H1 (cell line): ENCODE data around the gene RBCK1. TPM values are rescaled to one million over a fixed set of nuclear protein-coding genes. Genes with fewer than 3 reads are reported as not detected.

ENCODE experiments used
- CTCF ChIA-PET: fragments of 300-600 bp; sonication (Branson Sonifier 250); formaldehyde crosslinking; loops from one replicate; lab custom pipeline; 2021; ENCODE audit not compliant: partially characterized antibody; lab: Charles Lee
- POLR2A ChIA-PET: fragments of 300-600 bp; sonication (Branson Sonifier 250); formaldehyde crosslinking; loops from one replicate; lab custom pipeline; 2021; ENCODE audit warnings: inconsistent platforms; ENCODE audit not compliant: partially characterized antibody; lab: Charles Lee
- DNase-seq, 2 experiments: peaks; one replicate each; pipeline versions ENCODE4 v3.0.0 to v3.0.0-alpha.2; 2010 to 2022; ENCODE audit warnings: low spot score in 2 of 2, low read depth in 1 of 2, mixed read lengths in 1 of 2
- FAIRE-seq: peaks from 2 replicates; lab custom pipeline; 2011; peaks lifted over from hg19 to GRCh38; lab: Jason Lieb, UNC
- H2AFZ ChIP-seq: 2 replicates; pipeline ENCODE4 v1.8.1; 2012; ENCODE audit warnings: low read length, inconsistent platforms
- H2AK5ac ChIP-seq: 2 replicates; pipeline ENCODE4 v1.6.1; 2013; ENCODE audit warnings: low read depth, low read length
- H2BK120ac ChIP-seq: replicated peaks from 2 replicates; pipeline ENCODE3; 2013; ENCODE audit warnings: low read depth, low read length, inconsistent platforms
- H2BK12ac ChIP-seq: 2 replicates; pipeline ENCODE4 v1.6.1; 2013; ENCODE audit warnings: low read depth, low read length
- H2BK15ac ChIP-seq: 2 replicates; pipeline ENCODE4 v1.6.1; 2013; ENCODE audit warnings: low read length
- H2BK20ac ChIP-seq: 2 replicates; pipeline ENCODE4 v1.6.1; 2013; ENCODE audit warnings: low read length
- H2BK5ac ChIP-seq: 2 replicates; pipeline ENCODE4 v1.6.1; 2013; ENCODE audit warnings: low read depth, low read length
- H3K14ac ChIP-seq: 2 replicates; pipeline ENCODE4 v1.6.1; 2013; ENCODE audit warnings: inconsistent platforms; ENCODE audit not compliant: insufficient read length
- H3K18ac ChIP-seq: 2 replicates; pipeline ENCODE4 v1.6.1; 2013; ENCODE audit warnings: low read length; ENCODE audit errors: extremely low read depth
- H3K23ac ChIP-seq: 2 replicates; pipeline ENCODE4 v1.6.1; 2013; ENCODE audit warnings: inconsistent platforms; ENCODE audit not compliant: insufficient read length
- H3K23me2 ChIP-seq: 2 replicates; pipeline ENCODE4 v1.6.1; 2013; ENCODE audit warnings: low read depth, low read length
- H3K27ac ChIP-seq: 2 replicates; pipeline ENCODE4 v1.6.1; 2011; ENCODE audit warnings: low read depth, low read length, inconsistent platforms
- H3K27me3 ChIP-seq, 4 experiments: replicated peaks in 1 of 4; 1 replicate in 1 of 4; 2 replicates in 3 of 4; pipeline versions ENCODE4 v1.6.1 to v1.8.1; 2011 to 2013; ENCODE audit warnings: low read length in 3 of 4, mild to moderate bottlenecking in 3 of 4, inconsistent platforms in 2 of 4, mixed read lengths in 2 of 4, moderate library complexity in 1 of 4; ENCODE audit not compliant: control insufficient read depth in 3 of 4, insufficient read depth in 3 of 4; ENCODE audit errors: extremely low read depth in 1 of 4
- H3K36me3 ChIP-seq, 4 experiments: 2 replicates each; pipeline versions ENCODE4 v1.6.1 to v1.8.1; 2011 to 2013; ENCODE audit warnings: mild to moderate bottlenecking in 4 of 4, low read length in 3 of 4, moderate library complexity in 2 of 4, control low read depth in 1 of 4, inconsistent platforms in 1 of 4; ENCODE audit not compliant: insufficient read depth in 4 of 4, control insufficient read depth in 2 of 4
- H3K4ac ChIP-seq: replicated peaks from 2 replicates; pipeline ENCODE3; 2013; ENCODE audit warnings: low read length, low read depth, mixed read lengths, inconsistent platforms; ENCODE audit not compliant: insufficient read length
- H3K4me1 ChIP-seq, 4 experiments: replicated peaks in 1 of 4; 1 replicate in 1 of 4; 2 replicates in 3 of 4; pipeline versions ENCODE4 v1.6.1 to v1.8.1; 2011 to 2013; ENCODE audit warnings: low read length in 3 of 4, inconsistent platforms in 2 of 4, mixed read lengths in 1 of 4; ENCODE audit not compliant: insufficient read depth in 4 of 4, control insufficient read depth in 3 of 4
- H3K4me2 ChIP-seq, 2 experiments: 2 replicates each; pipeline versions ENCODE4 v1.6.1 to v1.8.1; 2011 to 2013; ENCODE audit warnings: low read depth in 2 of 2, low read length in 2 of 2, control low read depth in 1 of 2, inconsistent platforms in 1 of 2, mild to moderate bottlenecking in 1 of 2; ENCODE audit not compliant: insufficient read depth in 1 of 2
- H3K4me3 ChIP-seq, 4 experiments: fragments of 200-600, 300-600 bp in 1 of 4; sonication (generic), shearing (Covaris generic), sonication (Bioruptor Twin) in 1 of 4; 2 replicates each; pipeline versions ENCODE4 v1.5.1 to v1.8.1; 2011 to 2016; ENCODE audit warnings: low read length in 4 of 4, low read depth in 3 of 4, control low read depth in 2 of 4, inconsistent platforms in 2 of 4, mild to moderate bottlenecking in 2 of 4, mixed read lengths in 1 of 4, moderate library complexity in 1 of 4; ENCODE audit not compliant: insufficient read depth in 2 of 4; ENCODE audit errors: extremely low read depth in 1 of 4
- H3K56ac ChIP-seq: replicated peaks from 2 replicates; pipeline ENCODE3; 2013; ENCODE audit warnings: low read depth, mild to moderate bottlenecking, mixed read lengths, low read length, inconsistent platforms; ENCODE audit not compliant: insufficient read length
- H3K79me1 ChIP-seq: 2 replicates; pipeline ENCODE4 v1.6.1; 2013; ENCODE audit warnings: low read depth, low read length, control low read depth
- H3K79me2 ChIP-seq, 2 experiments: 2 replicates each; pipeline versions ENCODE4 v1.6.1 to v1.8.1; 2012 to 2013; ENCODE audit warnings: low read length in 2 of 2, mild to moderate bottlenecking in 2 of 2, inconsistent platforms in 1 of 2; ENCODE audit not compliant: insufficient read depth in 2 of 2, control insufficient read depth in 1 of 2
- H3K9ac ChIP-seq, 4 experiments: replicated peaks in 1 of 4; 1 replicate in 1 of 4; 2 replicates in 3 of 4; pipeline versions ENCODE4 v1.6.1 to v1.8.1; 2011 to 2013; ENCODE audit warnings: low read depth in 3 of 4, low read length in 3 of 4, control low read depth in 2 of 4, mild to moderate bottlenecking in 2 of 4, moderate library complexity in 2 of 4, inconsistent platforms in 1 of 4; ENCODE audit errors: extremely low read depth in 1 of 4
- H3K9me3 ChIP-seq, 2 experiments: 2 replicates each; pipeline versions ENCODE4 v1.6.1 to v1.8.1; 2012 to 2013; ENCODE audit warnings: mild to moderate bottlenecking in 2 of 2, moderate library complexity in 2 of 2, control low read depth in 1 of 2, inconsistent platforms in 1 of 2, low read depth in 1 of 2, low read length in 1 of 2, mixed read lengths in 1 of 2; ENCODE audit not compliant: insufficient read depth in 2 of 2
- H4K20me1 ChIP-seq, 2 experiments: replicated peaks in 1 of 2; 2 replicates each; pipeline versions ENCODE3 to v1.8.1; 2011 to 2013; ENCODE audit warnings: inconsistent platforms in 2 of 2, low read length in 2 of 2, mild to moderate bottlenecking in 1 of 2; ENCODE audit not compliant: insufficient read depth in 2 of 2, control insufficient read depth in 1 of 2
- H4K5ac ChIP-seq: 2 replicates; pipeline ENCODE4 v1.6.1; 2013; ENCODE audit warnings: low read length, low read depth, mixed read lengths, inconsistent platforms; ENCODE audit not compliant: insufficient read length
- H4K8ac ChIP-seq: 2 replicates; pipeline ENCODE4 v1.8.0; 2013; ENCODE audit warnings: mild to moderate bottlenecking, moderate library complexity, low read length, inconsistent platforms; ENCODE audit not compliant: insufficient read depth; ENCODE audit errors: extremely low read depth
- H4K91ac ChIP-seq: replicated peaks from 2 replicates; pipeline ENCODE3; 2013; ENCODE audit warnings: low read length, mixed read lengths, inconsistent platforms; ENCODE audit not compliant: insufficient read length
- CBX8 ChIP-seq: fragments of 300-800, 300-1000 bp; sonication (generic); IDR thresholded peaks from 2 replicates; pipeline ENCODE4 v1.7.1; 2016; ENCODE audit warnings: low read depth, low read length, borderline replicate concordance
- CHD2 ChIP-seq: IDR thresholded peaks from 2 replicates; pipeline ENCODE4 v1.6.1; 2012; ENCODE audit warnings: low read length, improper control_type of control experiment
- HDAC2 ChIP-seq, 2 experiments: fragments of 300-600 bp in 1 of 2; sonication (generic) in 1 of 2; IDR thresholded peaks; 2 replicates each; pipeline ENCODE4 v1.6.1; 2011 to 2012; ENCODE audit warnings: low read depth in 2 of 2, low read length in 2 of 2, mild to moderate bottlenecking in 2 of 2, moderate library complexity in 2 of 2, borderline replicate concordance in 1 of 2, inconsistent platforms in 1 of 2
- JUN ChIP-seq: IDR thresholded peaks from 2 replicates; pipeline ENCODE4 v1.6.1; 2011; ENCODE audit warnings: low read depth, mild to moderate bottlenecking, improper control_type of control experiment, low read length
- JUND ChIP-seq: IDR thresholded peaks from 2 replicates; pipeline ENCODE4 v1.6.1; 2011; ENCODE audit warnings: mild to moderate bottlenecking, improper control_type of control experiment, low read length
- MAFK ChIP-seq: IDR thresholded peaks from 2 replicates; pipeline ENCODE4 v1.6.1; 2012; ENCODE audit warnings: low read depth, mild to moderate bottlenecking, improper control_type of control experiment, low read length
- NRF1 ChIP-seq: IDR thresholded peaks from 2 replicates; pipeline ENCODE4 v1.6.1; 2011; ENCODE audit warnings: mild to moderate bottlenecking, low read depth, low read length, improper control_type of control experiment
- POU5F1 ChIP-seq: IDR thresholded peaks from 2 replicates; pipeline ENCODE4 v1.6.1; 2011; ENCODE audit warnings: low read depth, mild to moderate bottlenecking, low read length, moderate library complexity
- RFX5 ChIP-seq: IDR thresholded peaks from 2 replicates; pipeline ENCODE4 v1.6.1; 2011; ENCODE audit warnings: low read depth, low read length, improper control_type of control experiment, borderline replicate concordance
- RNF2 ChIP-seq: fragments of 200-900, 300-1000 bp; sonication (generic); IDR thresholded peaks from 2 replicates; pipeline ENCODE4 v1.7.1; 2016; ENCODE audit warnings: borderline replicate concordance, low read depth, mild to moderate bottlenecking, antibody characterized with exemption, low read length; ENCODE audit not compliant: poor library complexity, severe bottlenecking; ENCODE audit errors: missing control alignments
- SIRT6 ChIP-seq: IDR thresholded peaks from one replicate; pipeline ENCODE4 v1.7.1; 2012; ENCODE audit warnings: low read length, inconsistent platforms
- SRF ChIP-seq: IDR thresholded peaks from 2 replicates; pipeline ENCODE4 v1.6.1; 2011; ENCODE audit warnings: mild to moderate bottlenecking, low read depth, low read length, moderate library complexity
- TBP ChIP-seq: IDR thresholded peaks from 2 replicates; pipeline ENCODE4 v1.6.1; 2011; ENCODE audit warnings: low read depth, low read length, improper control_type of control experiment
- TEAD4 ChIP-seq: IDR thresholded peaks from 2 replicates; pipeline ENCODE4 v1.6.1; 2012; ENCODE audit warnings: low read depth, low read length, inconsistent platforms, mixed read lengths
- WGBS, 2 experiments: shearing (Covaris generic) in 1 of 2; methylation state at CpG; one replicate each; pipeline versions ENCODE4 v1.1.6 to v1.1.7; 2013 to 2015; ENCODE audit warnings: low lambda C conversion rate in 2 of 2, mixed read lengths in 2 of 2, inconsistent platforms in 1 of 2, low coverage in 1 of 2, missing lambda C conversion rate in 1 of 2; ENCODE audit not compliant: insufficient replicate concordance in 2 of 2, insufficient coverage in 1 of 2, insufficient read length in 1 of 2; ENCODE audit errors: extremely low coverage in 1 of 2, missing lambda C conversion rate in 1 of 2; 5-methylcytosine and 5-hydroxymethylcytosine counted together
- polyA plus RNA-seq, 7 experiments: library from polyadenylated mRNA; depleted of rRNA in 3 of 7; stranded (reverse) in 5 of 7; unstranded in 2 of 7; fragments of >200 nt in 5 of 7; fragments of 200-250 nt in 2 of 7; gene quantifications; 1 replicate in 5 of 7; 2 replicates in 1 of 7; 4 replicates in 1 of 7; pipeline versions ENCODE4 v1.2.1 to v1.2.3, GENCODE V29; 2011 to 2013; ENCODE audit warnings: missing spikeins in 2 of 7, mixed read lengths in 2 of 7
- total RNA-seq: library from RNA; stranded (reverse); fragmentation: NEBNext Ultra II Directional; extraction: Animal tissue kit (Norgen Biotek cat#: 25700); gene quantifications from 2 replicates; pipeline ENCODE4 v1.2.1, GENCODE V29; 2021

RBCK1 gene
- total and polyA plus RNA-seq, 2 of the 8 experiments (the other 6 are each of a cell fraction or from before 2014, with no cell fraction given) = 43.1 to 54.7 TPM

DNA sequence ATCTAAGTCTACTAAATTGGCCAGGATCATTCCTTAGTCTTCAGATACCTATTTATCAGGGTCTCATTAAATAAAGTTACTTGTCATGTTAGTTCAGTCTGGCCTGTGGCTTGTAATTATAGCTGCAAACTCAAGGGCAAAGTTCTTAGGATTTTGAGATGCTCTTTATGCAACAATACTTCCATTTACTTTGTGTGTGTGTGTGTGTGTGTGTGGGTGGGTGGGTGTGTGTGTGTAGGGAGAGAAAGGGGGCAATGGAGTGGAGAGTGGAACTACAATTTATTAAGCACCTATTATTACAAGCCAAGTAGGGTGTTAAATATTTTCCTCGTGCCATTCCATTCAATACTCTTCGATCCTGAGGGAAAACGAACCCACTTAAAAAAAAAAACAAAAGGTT, 71.9 kb downstream of the RBCK1 start:
- WGBS, 2 experiments = 92% methylated on average over 3 of the region's 3 CpGs; no CpG with 5 or more reads in 1 of the 2 experiments
- Histone ChIP-seq H3K79me2 (no peaks in the 10 kb centered on the region), H3K4ac (no peak overlapping the region), H3K27me3 (no peaks in the 10 kb centered on the region), H4K20me1 (peaks cover 0 to 5% of the 10 kb centered on the region in 2 experiments), H3K18ac (no peak overlapping the region), H2AFZ (no peak overlapping the region), H4K8ac (no peak overlapping the region), H3K23me2 (no peaks in the 10 kb centered on the region), H4K91ac (no peak overlapping the region), H3K23ac (no peak overlapping the region), H3K4me3 (no peak overlapping the region), H2BK12ac (no peak overlapping the region), H3K4me2 (no peak overlapping the region), H4K5ac (no peak overlapping the region), H2BK20ac (no peak overlapping the region), H2AK5ac (no peak overlapping the region), H2BK5ac (no peak overlapping the region), H3K27ac (no peak overlapping the region), H3K9ac (no peak overlapping the region), H3K79me1 (no peaks in the 10 kb centered on the region), H3K36me3 (peaks cover 16 to 56% (median 37%) of the 10 kb centered on the region in 4 experiments), H3K56ac (no peak overlapping the region), H3K9me3 (no peaks in the 10 kb centered on the region), H3K4me1 (no peaks in the 10 kb centered on the region), H2BK120ac (no peak overlapping the region), H3K14ac (no peak overlapping the region), H2BK15ac (no peak overlapping the region)
- DNase-seq (no peak), FAIRE-seq (no peak)
- CTCF ChIA-PET = interaction anchor here (0.8 to 5.3 kb wide), 5 partner anchors 34 to 125 kb away, joined by 3 to 36 read pairs (median 9); no protein-coding TSS in a partner anchor
- POLR2A ChIA-PET = no interaction called here
- TF ChIP-seq TEAD4 (no peak), JUND (no peak), HDAC2 (IDR thresholded peaks at IDR 0.05; ENCODE audit: borderline replicate concordance in 1 of 2, low read depth in 2 of 2, low read length in 2 of 2) (no peak), RNF2 (no peak), TBP (no peak), MAFK (no peak), POU5F1 (no peak), CBX8 (no peak), JUN (no peak), SIRT6 (no peak), RFX5 (no peak), CHD2 (no peak), SRF (no peak), NRF1 (no peak)
